ENCODE data around the gene FAM170B.

DNA sequence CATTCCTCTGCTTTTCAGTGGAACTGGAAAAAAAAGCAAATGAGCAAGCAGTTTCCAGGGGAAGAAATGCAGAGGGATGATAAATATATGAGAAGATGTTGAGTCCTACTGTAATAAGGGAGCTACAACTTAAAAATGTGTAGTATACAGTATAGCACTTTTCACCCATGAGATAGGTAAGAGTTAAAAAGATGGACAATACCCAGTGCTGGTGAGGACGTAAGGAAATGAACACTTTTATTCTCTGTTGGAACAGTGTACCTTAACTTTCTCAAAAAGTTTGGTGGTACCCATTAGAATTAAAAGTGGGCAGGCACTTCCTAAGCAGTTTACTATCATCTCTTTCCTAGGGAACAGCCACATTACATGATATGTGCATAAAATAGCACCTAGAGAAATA lies 2.7 kb upstream of the FAM170B start:
- TF ChIP-seq BHLHE40 (IDR thresholded peaks at IDR 0.05; ENCODE audit: low read depth, low read length) = no peak
- TF ChIP-seq USF2 (IDR thresholded peaks at IDR 0.05; ENCODE audit: low read depth, low read length) = no peak
- no peak for TF ChIP-seq CEBPB (IDR thresholded peaks at IDR 0.05; ENCODE audit: low read depth, low read length)

All from IMR-90 (cell line).